SK-N-SH (cell line): ENCODE measurements around the gene ITGAL. TPM values are rescaled to one million over a fixed set of nuclear protein-coding genes. Genes with fewer than 3 reads are reported as not detected.

Experiments used
- CTCF ChIA-PET: fragments of 300-600, 350-600 bp; formaldehyde crosslinking; extraction: SDS; loops from one replicate; lab custom pipeline; 2021; lab: Yijun Ruan, JAX
- POLR2A ChIA-PET: fragments of 350-600 bp; sonication (Branson Sonifier 250); formaldehyde crosslinking; extraction: SDS; loops from one replicate; lab custom pipeline; 2020; ENCODE audit warnings: antibody characterized with exemption, inconsistent platforms; lab: Yijun Ruan, JAX
- DNase-seq: peaks from one replicate; pipeline ENCODE4 v3.0.0; 2012
- H2AFZ ChIP-seq: fragments of 200-600 bp; sonication (generic); 2 replicates; pipeline ENCODE4 v1.8.1; 2016; ENCODE audit warnings: antibody characterized with exemption, mild to moderate bottlenecking, low read depth
- H3F3A ChIP-seq: fragments of 200-600 bp; sonication (generic); replicated peaks from 2 replicates; pipeline ENCODE3; 2016; ENCODE audit warnings: antibody characterized with exemption, mild to moderate bottlenecking; ENCODE audit not compliant: insufficient read depth
- H3K27ac ChIP-seq, 2 experiments: fragments of 200-500 bp in 1 of 2; fragments of 200-600 bp in 1 of 2; sonication (Bioruptor generic) in 1 of 2; sonication (generic), shearing (Covaris generic) in 1 of 2; 2 replicates each; pipeline versions ENCODE4 v1.5.1 to v1.6.1; 2014 to 2016; ENCODE audit warnings: low read depth in 2 of 2, inconsistent platforms in 1 of 2, low read length in 1 of 2, mild to moderate bottlenecking in 1 of 2, mixed read lengths in 1 of 2
- H3K27me3 ChIP-seq: fragments of 200-600 bp; sonication (generic), shearing (Covaris generic); 2 replicates; pipeline ENCODE4 v1.6.1; 2016; ENCODE audit warnings: mixed run types; ENCODE audit not compliant: insufficient read depth
- H3K36me3 ChIP-seq, 2 experiments: fragments of 200-500 bp in 1 of 2; fragments of 200-600 bp in 1 of 2; sonication (Bioruptor generic) in 1 of 2; sonication (generic) in 1 of 2; replicated peaks in 1 of 2; 2 replicates each; pipeline versions ENCODE3 to v1.5.1; 2014 to 2016; ENCODE audit warnings: low read length in 1 of 2, mild to moderate bottlenecking in 1 of 2; ENCODE audit not compliant: insufficient read depth in 2 of 2, control insufficient read depth in 1 of 2
- H3K4me1 ChIP-seq, 2 experiments: fragments of 200-500 bp in 1 of 2; fragments of 200-600 bp in 1 of 2; sonication (Bioruptor generic) in 1 of 2; sonication (generic), shearing (Covaris generic) in 1 of 2; 2 replicates each; pipeline versions ENCODE4 v1.5.1 to v1.6.1; 2014 to 2016; ENCODE audit warnings: low read depth in 1 of 2, low read length in 1 of 2, mixed run types in 1 of 2; ENCODE audit not compliant: insufficient read depth in 2 of 2, control insufficient read depth in 1 of 2
- H3K4me2 ChIP-seq: fragments of 200-600 bp; sonication (generic), shearing (Covaris generic); 2 replicates; pipeline ENCODE4 v1.6.1; 2017; ENCODE audit warnings: mixed run types
- H3K4me3 ChIP-seq, 2 experiments: fragments of 200-500 bp in 1 of 2; fragments of 200-600 bp in 1 of 2; sonication (Bioruptor generic) in 1 of 2; sonication (generic), shearing (Covaris generic) in 1 of 2; 2 replicates each; pipeline versions ENCODE4 v1.5.1 to v1.8.1; 2014 to 2016; ENCODE audit warnings: low read depth in 2 of 2, inconsistent platforms in 1 of 2, low read length in 1 of 2, mild to moderate bottlenecking in 1 of 2, mixed read lengths in 1 of 2, moderate library complexity in 1 of 2
- H3K79me2 ChIP-seq: fragments of 200-600 bp; sonication (generic); 2 replicates; pipeline ENCODE4 v1.8.1; 2017; ENCODE audit warnings: mild to moderate bottlenecking; ENCODE audit not compliant: insufficient read depth
- H3K9ac ChIP-seq: fragments of 200-600 bp; sonication (generic); 2 replicates; pipeline ENCODE4 v1.6.1; 2017; ENCODE audit warnings: mixed run types
- H3K9me2 ChIP-seq: fragments of 200-600 bp; sonication (generic); 2 replicates; pipeline ENCODE4 v1.6.1; 2017; ENCODE audit warnings: mixed run types
- H3K9me3 ChIP-seq: fragments of 200-600 bp; sonication (generic); 2 replicates; pipeline ENCODE4 v1.6.1; 2017; ENCODE audit warnings: mixed run types, mild to moderate bottlenecking, moderate library complexity
- H4K20me1 ChIP-seq: fragments of 200-600 bp; sonication (generic); 2 replicates; pipeline ENCODE4 v1.6.1; 2017; ENCODE audit warnings: mild to moderate bottlenecking, mixed run types; ENCODE audit not compliant: insufficient read depth
- EP300 ChIP-seq, 2 experiments: IDR thresholded peaks; 2 replicates each; pipeline versions ENCODE4 v1.4.0 to v1.6.1; 2012; ENCODE audit warnings: borderline replicate concordance in 1 of 2, low read depth in 1 of 2, low read length in 1 of 2
- FOSL2 ChIP-seq: IDR thresholded peaks from 2 replicates; pipeline ENCODE4 v1.4.0; 2012; ENCODE audit warnings: low read depth, mild to moderate bottlenecking, moderate library complexity, borderline replicate concordance
- GATA2 ChIP-seq: sonication (generic); formaldehyde crosslinking; IDR thresholded peaks from 2 replicates; pipeline ENCODE4 v1.5.0; 2020; ENCODE audit warnings: mild to moderate bottlenecking, missing genetic modification reagents
- MAX ChIP-seq: IDR thresholded peaks from 2 replicates; pipeline ENCODE4 v1.4.0; 2012; ENCODE audit warnings: low read depth
- NFIC ChIP-seq: IDR thresholded peaks from 2 replicates; pipeline ENCODE4 v1.4.0; 2012; ENCODE audit warnings: borderline replicate concordance
- POLR2AphosphoS5 ChIP-seq: IDR thresholded peaks from 2 replicates; pipeline ENCODE4 v1.6.1; 2012; ENCODE audit warnings: low read depth, low read length
- REST ChIP-seq: IDR thresholded peaks from 2 replicates; pipeline ENCODE4 v1.6.1; 2012; ENCODE audit warnings: mild to moderate bottlenecking, low read depth, low read length, moderate library complexity
- RXRA ChIP-seq: IDR thresholded peaks from 2 replicates; pipeline ENCODE4 v1.4.0; 2012; ENCODE audit warnings: low read depth, mild to moderate bottlenecking, borderline replicate concordance
- SIN3A ChIP-seq: IDR thresholded peaks from 2 replicates; pipeline ENCODE4 v1.6.1; 2012; ENCODE audit warnings: low read depth, mild to moderate bottlenecking, low read length, moderate library complexity, borderline replicate concordance
- SMC3 ChIP-seq: IDR thresholded peaks from 2 replicates; pipeline ENCODE4 v1.6.1; 2012; ENCODE audit warnings: low read depth, low read length, improper control_type of control experiment
- TCF12 ChIP-seq: IDR thresholded peaks from 2 replicates; pipeline ENCODE4 v1.4.0; 2012
- YY1 ChIP-seq: IDR thresholded peaks from 2 replicates; pipeline ENCODE4 v1.4.0; 2012; ENCODE audit warnings: low read depth, mild to moderate bottlenecking
- WGBS: methylation state at CpG from one replicate; pipeline ENCODE4 v1.1.6; 2017; ENCODE audit warnings: low lambda C conversion rate; 5-methylcytosine and 5-hydroxymethylcytosine counted together
- polyA plus RNA-seq, 3 experiments: library from polyadenylated mRNA; depleted of rRNA; stranded (reverse); fragments of >200 nt; gene quantifications; 2 replicates each; pipeline ENCODE4 v1.2.3, GENCODE V29; 2012

The ITGAL gene
- polyA plus RNA-seq, 1 of the 3 experiments (the other 2 are of a cell fraction), result 0.12 TPM

GRCh38 chr16:30444231-30445148 is 28.1 kb upstream of the ITGAL start:
- peaks cover 12 to 16% of the 10 kb centered on the region in 2 experiments for H3K36me3 ChIP-seq
- peaks cover 5% of the 10 kb centered on the region for H3F3A ChIP-seq
- peak overlapping the region; percentile 75 to 95 for H3K4me3 ChIP-seq
- peak overlapping the region; percentile 98 for H3K9ac ChIP-seq
- H3K4me1 ChIP-seq, result peaks cover 8 to 15% of the 10 kb centered on the region in 2 experiments; a peak in 2 of 4 replicates
- H3K9me2 ChIP-seq, result no peaks in the 10 kb centered on the region
- H2AFZ ChIP-seq, result no peak overlapping the region
- peaks cover 24% of the 10 kb centered on the region for H3K79me2 ChIP-seq
- TF ChIP-seq MAX (no peak), POLR2AphosphoS5 (no peak), RXRA (no peak), YY1 (0 out of 2 replicates have a peak, but pooled peaks have one; percentile 53), SMC3 (no peak), NFIC (no peak)
- TF ChIP-seq, all 33 proteins: peak for 1
- ChIA-PET POLR2A (interaction anchor here (0.6 to 1.7 kb wide), 5 partner anchors 15 to 91 kb away, joined by 3 to 6 read pairs (median 3); partner anchors contain the start of gene DCTPP1), CTCF (interaction anchor here (0.6 to 2.9 kb wide), 9 partner anchors 11 to 353 kb away, joined by 3 to 27 read pairs (median 3); partner anchors contain the start of genes DCTPP1, TBX6 and ZNF747)
- Histone ChIP-seq H3K27me3 (no peaks in the 10 kb centered on the region), H3K4me2 (peak overlapping the region; percentile 89), H4K20me1 (no peaks in the 10 kb centered on the region), H3K9me3 (no peaks in the 10 kb centered on the region), H3K27ac (peak overlapping the region; percentile 86 to 88; a peak in 3 of 4 replicates)
- WGBS, result 89% methylated on average over 29 of the region's 29 CpGs
- DNase-seq, result no peak

GRCh38 chr16:30445149-30445407 is 27.5 kb upstream of the ITGAL start:
- peak overlapping the region; percentile 75 to 95 for H3K4me3 ChIP-seq
- peaks cover 12 to 16% of the 10 kb centered on the region in 2 experiments for H3K36me3 ChIP-seq
- WGBS, result 35% methylated on average over 8 of the region's 11 CpGs
- peaks cover 24% of the 10 kb centered on the region for H3K79me2 ChIP-seq
- peak; percentile 24 for DNase-seq
- H3K4me1 ChIP-seq, result peaks cover 8 to 15% of the 10 kb centered on the region in 2 experiments; a peak in 2 of 4 replicates
- no peaks in the 10 kb centered on the region for H3K9me3 ChIP-seq
- TF ChIP-seq MAX (0 out of 2 replicates have a peak, but pooled peaks have one; percentile 27), SIN3A (no peak), GATA2 (CRISPR knock-in tag) (no peak), POLR2AphosphoS5 (no peak), FOSL2 (no peak), TCF12 (no peak), REST (no peak), EP300 (IDR thresholded peaks at IDR 0.05; ENCODE audit: borderline replicate concordance in 1 of 2, low read depth in 1 of 2, low read length in 1 of 2) (no peak)
- H3K9ac ChIP-seq, result peak overlapping the region; percentile 98
- H3K27ac ChIP-seq, result peak overlapping the region; percentile 86 to 88
- H3K9me2 ChIP-seq, result no peaks in the 10 kb centered on the region
- ChIA-PET POLR2A (interaction anchor here (0.6 to 1.7 kb wide), 5 partner anchors 15 to 91 kb away, joined by 3 to 6 read pairs (median 3); partner anchors contain the start of gene DCTPP1), CTCF (interaction anchor here (1.0 to 2.9 kb wide), 5 partner anchors 12 to 353 kb away, joined by 3 to 27 read pairs (median 4); partner anchors contain the start of genes DCTPP1 and TBX6)
- H3F3A ChIP-seq, result peaks cover 5% of the 10 kb centered on the region
- peak overlapping the region; percentile 88 for H2AFZ ChIP-seq
- H4K20me1 ChIP-seq, result no peaks in the 10 kb centered on the region
- peak overlapping the region; percentile 89 for H3K4me2 ChIP-seq
- H3K27me3 ChIP-seq, result no peaks in the 10 kb centered on the region
